HepG2 (cell line): ENCODE measurements around the gene PKD1L1. TPM values are rescaled to one million over a fixed set of nuclear protein-coding genes. Genes with fewer than 3 reads are reported as not detected.

Experiments used
- BCL6 ChIP-seq: IDR thresholded peaks from 2 replicates; pipeline ENCODE4 v1.6.1; 2016; ENCODE audit warnings: missing genetic modification reagents, missing compliant biosample characterization
- CAMTA2 ChIP-seq: sonication (generic); formaldehyde crosslinking; IDR thresholded peaks from 2 replicates; pipeline ENCODE4 v1.4.0; 2020; ENCODE audit warnings: mild to moderate bottlenecking, missing genetic modification reagents, borderline replicate concordance
- CEBPG ChIP-seq: IDR thresholded peaks from 2 replicates; pipeline ENCODE4 v1.6.1; 2016
- CREBL2 ChIP-seq: sonication (generic); formaldehyde crosslinking; IDR thresholded peaks from 2 replicates; pipeline ENCODE4 v1.8.1; 2023; ENCODE audit warnings: missing genetic modification reagents, mild to moderate bottlenecking, borderline replicate concordance
- DNMT3B ChIP-seq: conservative IDR thresholded peaks from 2 replicates; pipeline ENCODE4 v1.6.1; 2016; ENCODE audit warnings: missing biosample characterization, control low read depth
- ESRRA ChIP-seq: sonication (generic); formaldehyde crosslinking; IDR thresholded peaks from 2 replicates; pipeline ENCODE4 v1.5.1; 2020; ENCODE audit warnings: mild to moderate bottlenecking, low read depth, missing genetic modification reagents
- FOXA3 ChIP-seq: IDR thresholded peaks from 2 replicates; pipeline ENCODE4 v1.6.1; 2016; ENCODE audit warnings: missing genetic modification reagents, missing compliant biosample characterization
- HIVEP1 ChIP-seq: sonication (generic); formaldehyde crosslinking; IDR thresholded peaks from 2 replicates; pipeline ENCODE4 v1.4.0; 2020; ENCODE audit warnings: mild to moderate bottlenecking, missing genetic modification reagents
- IKZF5 ChIP-seq: IDR thresholded peaks from 2 replicates; pipeline ENCODE4 v1.6.1; 2018; ENCODE audit warnings: missing genetic modification reagents, mild to moderate bottlenecking, missing compliant biosample characterization
- MXD4 ChIP-seq: IDR thresholded peaks from 2 replicates; pipeline ENCODE4 v1.6.1; 2016; ENCODE audit warnings: mild to moderate bottlenecking, missing biosample characterization, missing genetic modification reagents
- NFATC3 ChIP-seq: sonication (generic); formaldehyde crosslinking; IDR thresholded peaks from 2 replicates; pipeline ENCODE4 v1.5.1; 2020; ENCODE audit warnings: mild to moderate bottlenecking, missing genetic modification reagents
- NFIC ChIP-seq: IDR thresholded peaks from 2 replicates; pipeline ENCODE4 v1.6.1; 2012; ENCODE audit warnings: mild to moderate bottlenecking, low read length, inconsistent platforms
- PHF5A ChIP-seq: IDR thresholded peaks from one replicate; pipeline ENCODE4 v1.6.1; 2018; ENCODE audit warnings: low read depth, missing genetic modification reagents; ENCODE audit not compliant: unreplicated experiment
- PREB ChIP-seq: sonication (generic); formaldehyde crosslinking; IDR thresholded peaks from 2 replicates; pipeline ENCODE4 v1.4.0; 2020; ENCODE audit warnings: missing genetic modification reagents
- RARA ChIP-seq: IDR thresholded peaks from 2 replicates; pipeline ENCODE4 v1.6.1; 2016; ENCODE audit warnings: missing genetic modification reagents, missing compliant biosample characterization
- RBAK ChIP-seq: sonication (generic); formaldehyde crosslinking; IDR thresholded peaks from 2 replicates; pipeline ENCODE4 v1.5.1; 2020; ENCODE audit warnings: mild to moderate bottlenecking, missing genetic modification reagents
- RXRB ChIP-seq: IDR thresholded peaks from 2 replicates; pipeline ENCODE4 v1.6.1; 2016; ENCODE audit warnings: borderline replicate concordance, missing genetic modification reagents, missing compliant biosample characterization
- SOX5 ChIP-seq: IDR thresholded peaks from 2 replicates; pipeline ENCODE4 v1.6.1; 2016; ENCODE audit warnings: borderline replicate concordance
- SOX6 ChIP-seq, 2 experiments: fragments of 450-650 bp in 1 of 2; sonication (generic) in 1 of 2; formaldehyde crosslinking in 1 of 2; IDR thresholded peaks; 2 replicates each; pipeline versions ENCODE4 v1.4.0 to v1.6.1; 2017 to 2020; ENCODE audit warnings: antibody characterized with exemption in 1 of 2, mild to moderate bottlenecking in 1 of 2, missing genetic modification reagents in 1 of 2
- SP140L ChIP-seq: sonication (generic); formaldehyde crosslinking; IDR thresholded peaks from 2 replicates; pipeline ENCODE4 v1.4.0; 2020; ENCODE audit warnings: missing genetic modification reagents, borderline replicate concordance
- ZBTB34 ChIP-seq: sonication (generic); formaldehyde crosslinking; IDR thresholded peaks from 2 replicates; pipeline ENCODE4 v1.8.0; 2022; ENCODE audit warnings: mild to moderate bottlenecking, missing genetic modification reagents
- ZC3H13 ChIP-seq: sonication (generic); formaldehyde crosslinking; IDR thresholded peaks from 2 replicates; pipeline ENCODE4 v1.8.1; 2023; ENCODE audit warnings: mild to moderate bottlenecking, missing genetic modification reagents, moderate library complexity
- ZFAT ChIP-seq: sonication (generic); formaldehyde crosslinking; conservative IDR thresholded peaks from 2 replicates; pipeline ENCODE4 v1.8.1; 2023; ENCODE audit warnings: missing genetic modification reagents, inconsistent platforms
- ZKSCAN5 ChIP-seq: sonication (generic); formaldehyde crosslinking; IDR thresholded peaks from 2 replicates; pipeline ENCODE4 v1.5.1; 2020; ENCODE audit warnings: mild to moderate bottlenecking, missing genetic modification reagents
- ZMAT5 ChIP-seq: sonication (generic); formaldehyde crosslinking; IDR thresholded peaks from 2 replicates; pipeline ENCODE4 v1.5.0; 2020; ENCODE audit warnings: mild to moderate bottlenecking, low read depth, missing genetic modification reagents, borderline replicate concordance
- ZMYM2 ChIP-seq: sonication (generic); formaldehyde crosslinking; IDR thresholded peaks from 2 replicates; pipeline ENCODE4 v1.8.0; 2022; ENCODE audit warnings: mild to moderate bottlenecking, missing genetic modification reagents
- ZNF562 ChIP-seq: sonication (generic); formaldehyde crosslinking; IDR thresholded peaks from 2 replicates; pipeline ENCODE4 v1.8.0; 2022; ENCODE audit warnings: missing genetic modification reagents, borderline replicate concordance
- ZNF572 ChIP-seq: sonication (generic); formaldehyde crosslinking; IDR thresholded peaks from 2 replicates; pipeline ENCODE4 v1.5.1; 2020; ENCODE audit warnings: mild to moderate bottlenecking, missing genetic modification reagents
- ZNF652 ChIP-seq: IDR thresholded peaks from 2 replicates; pipeline ENCODE4 v1.6.1; 2016; ENCODE audit warnings: low read depth, borderline replicate concordance
- ZNF709 ChIP-seq: sonication (generic); formaldehyde crosslinking; IDR thresholded peaks from 2 replicates; pipeline ENCODE4 v1.5.0; 2020; ENCODE audit warnings: mild to moderate bottlenecking, missing genetic modification reagents
- ZNF816 ChIP-seq: sonication (generic); formaldehyde crosslinking; IDR thresholded peaks from 2 replicates; pipeline ENCODE4 v1.8.0; 2022; ENCODE audit warnings: missing genetic modification reagents, mild to moderate bottlenecking, borderline replicate concordance
- polyA plus RNA-seq, 8 experiments: library from polyadenylated mRNA; depleted of rRNA in 3 of 8; stranded (reverse) in 7 of 8; unstranded in 1 of 8; fragments of >200 nt; fragmentation: Illumina TruSeq in 4 of 8; extraction: Trizol in 4 of 8; gene quantifications; 2 replicates each; pipeline versions ENCODE4 v1.2.1 to v1.2.3, GENCODE V29; 2011 to 2016; ENCODE audit warnings: low read depth in 4 of 8, missing spikeins in 1 of 8, mixed read lengths in 1 of 8; ENCODE audit not compliant: insufficient read depth in 1 of 8
- total RNA-seq, 5 experiments: library from RNA; depleted of rRNA; stranded (reverse); fragments of >200 nt; fragmentation: Illumina TruSeq; extraction: Trizol; gene quantifications; 2 replicates each; pipeline ENCODE4 v1.2.3, GENCODE V29; 2016; ENCODE audit warnings: low read depth in 1 of 5

Gene PKD1L1
- total and polyA plus RNA-seq, 2 of the 13 experiments (the other 11 are each of a cell fraction or from before 2014, with no cell fraction given): 0.01 TPM; not detected in 1

GRCh38 chr7:47951374-47951773 is 3.1 kb upstream of the PKD1L1 start (continued):
- no peak for TF ChIP-seq ESRRA (CRISPR knock-in tag)
- no peak for TF ChIP-seq ZMYM2
- no peak for TF ChIP-seq ZMAT5 (CRISPR knock-in tag)
- TF ChIP-seq SOX5 (CRISPR knock-in tag): peak; percentile 57; the same call in 1 of the 2 replicates
- no peak for TF ChIP-seq ZNF652
- TF ChIP-seq FOXA3 (CRISPR knock-in tag): peak; percentile 96
- TF ChIP-seq ZC3H13 (CRISPR knock-in tag): no peak
- no peak for TF ChIP-seq CAMTA2 (CRISPR knock-in tag)
- peak; percentile 31; the same call in 1 of the 2 replicates for TF ChIP-seq RARA (CRISPR knock-in tag)
- TF ChIP-seq ZNF562: no peak
- TF ChIP-seq PHF5A (CRISPR knock-in tag): no peak
- 0 out of 2 replicates have a peak, but pooled peaks have one; percentile 35 for TF ChIP-seq NFIC
- no peak for TF ChIP-seq CREBL2 (CRISPR knock-in tag)
- no peak for TF ChIP-seq ZNF709 (CRISPR knock-in tag)
- TF ChIP-seq CEBPG (CRISPR knock-in tag): no peak
- TF ChIP-seq ZFAT: no peak
- no peak for TF ChIP-seq ZKSCAN5
- TF ChIP-seq IKZF5 (CRISPR knock-in tag): no peak
- no peak for TF ChIP-seq NFATC3 (CRISPR knock-in tag)
- no peak for TF ChIP-seq RBAK (CRISPR knock-in tag)
- TF ChIP-seq PREB (CRISPR knock-in tag): no peak
- no peak for TF ChIP-seq SOX6 (IDR thresholded peaks at IDR 0.05)
- TF ChIP-seq SOX6 (CRISPR knock-in tag; IDR thresholded peaks at IDR 0.05): peak; percentile 55; the same call in 1 of the 2 replicates
- no peak for TF ChIP-seq SP140L (CRISPR knock-in tag)
- no peak for TF ChIP-seq ZNF572 (CRISPR knock-in tag)
- TF ChIP-seq BCL6 (CRISPR knock-in tag): peak; percentile 75
- no peak for TF ChIP-seq DNMT3B (CRISPR knock-in tag)
- no peak for TF ChIP-seq HIVEP1 (CRISPR knock-in tag)
- TF ChIP-seq ZBTB34 (CRISPR knock-in tag): no peak
- no peak for TF ChIP-seq MXD4
- TF ChIP-seq RXRB (CRISPR knock-in tag): peak; percentile 43; the same call in 1 of the 2 replicates
- no peak for TF ChIP-seq ZNF816
